DMS79 treated with DMSO at 0.1 percent for 48 hours (cell line): ENCODE data around the gene ANKMY1.
"Not testable (repeated sequence)": the region's sequence is repeated elsewhere in the genome, so short reads cannot be mapped to it uniquely, and the experiment has no call there.

Experiments
- DNase-seq: peaks from one replicate; lab custom pipeline; 2025; lab: John Stamatoyannopoulos, UW

ANKMY1 gene

GRCh38 chr2:240569523-240569997 lies 11.8 kb upstream of the ANKMY1 start:
- DNase-seq, result no peak

- DNase-seq, result peak; percentile 57
Observed at GRCh38 chr2:240568678-240569522, 11.1 kb upstream of the ANKMY1 start.

- DNase-seq, result peak; percentile 47
Observed at GRCh38 chr2:240567872-240568677, 10.3 kb upstream of the ANKMY1 start, which contains the start of gene RNPEPL1. RNPEPL1 (plus strand) TSS chr2:240568484; CDS start chr2:240568587, 103 bp downstream.

GRCh38 chr2:240567137-240567871 lies 9.5 kb upstream of the ANKMY1 start:
- DNase-seq, result no peak

GRCh38 chr2:240566203-240567136 lies 8.7 kb upstream of the ANKMY1 start:
- DNase-seq, result peak; percentile 70

GRCh38 chr2:240565333-240566202 lies 7.8 kb upstream of the ANKMY1 start:
- DNase-seq, result peak; percentile 70

GRCh38 chr2:240564561-240565332 lies 7.0 kb upstream of the ANKMY1 start:
- DNase-seq, result no peak

GRCh38 chr2:240563951-240564560 lies 6.3 kb upstream of the ANKMY1 start:
- DNase-seq, result no peak

GRCh38 chr2:240563231-240563630 lies 5.4 kb upstream of the ANKMY1 start:
- not testable (repeated sequence) for DNase-seq

GRCh38 chr2:240561325-240561971 lies 3.7 kb upstream of the ANKMY1 start:
- DNase-seq, result no peak

- peak; percentile 96 for DNase-seq
Observed at GRCh38 chr2:240560480-240561324, 2.9 kb upstream of the ANKMY1 start.

- peak; percentile 66 for DNase-seq
Observed at GRCh38 chr2:240560084-240560479, 2.3 kb upstream of the ANKMY1 start, which contains the start of gene DUSP28. DUSP28 (plus strand) TSS chr2:240560357; CDS start chr2:240560685, 328 bp downstream.

- DNase-seq, result no peak
Observed at GRCh38 chr2:240559286-240559685, 1.5 kb upstream of the ANKMY1 start.

GRCh38 chr2:240558236-240558761 lies 511 bp upstream of the ANKMY1 start:
- no peak for DNase-seq

GRCh38 chr2:240557101-240557751 lies 562 bp downstream of the ANKMY1 start:
- no peak for DNase-seq

GRCh38 chr2:240556553-240557100 lies 1.2 kb downstream of the ANKMY1 start:
- no peak for DNase-seq
